GM18909 (cell line): ENCODE data around the gene PDAP1.
"Not testable (repeated sequence)": the region's sequence is repeated elsewhere in the genome, so short reads cannot be mapped to it uniquely, and the experiment has no call there.

Experiments used
- ATAC-seq: cut with Tn5 transposase; IDR thresholded peaks from one replicate; pipeline ENCODE4 v1.9.1; 2021; ENCODE audit warnings: mild to moderate bottlenecking; ENCODE audit not compliant: unreplicated experiment, poor library complexity

The PDAP1 gene

GRCh38 chr7:99428972-99429566, 20.7 kb upstream of the PDAP1 start:
- no peak for ATAC-seq

- ATAC-seq: no peak
Observed at GRCh38 chr7:99424932-99425730, 16.7 kb upstream of the PDAP1 start.

- no peak for ATAC-seq
Observed at GRCh38 chr7:99422625-99423024, 14.2 kb upstream of the PDAP1 start.

GRCh38 chr7:99422186-99422585, 13.8 kb upstream of the PDAP1 start:
- no peak for ATAC-seq

- no peak for ATAC-seq
Observed at GRCh38 chr7:99420986-99421385, 12.6 kb upstream of the PDAP1 start.

- no peak for ATAC-seq
Observed at GRCh38 chr7:99420213-99420612, 11.8 kb upstream of the PDAP1 start.

- no peak for ATAC-seq
Observed at GRCh38 chr7:99419323-99420021, 11.1 kb upstream of the PDAP1 start.

GRCh38 chr7:99418260-99418659, 9.9 kb upstream of the PDAP1 start:
- no peak for ATAC-seq

- not testable (repeated sequence) for ATAC-seq
Observed at GRCh38 chr7:99415513-99416127, 7.2 kb upstream of the PDAP1 start.

GRCh38 chr7:99410635-99411034, 2.2 kb upstream of the PDAP1 start:
- no peak for ATAC-seq

GRCh38 chr7:99409806-99410205, 1.4 kb upstream of the PDAP1 start:
- no peak for ATAC-seq

GRCh38 chr7:99409192-99409572, 785 bp upstream of the PDAP1 start:
- peak; percentile 5 for ATAC-seq

- peak; percentile 4 for ATAC-seq
Observed at GRCh38 chr7:99407872-99408378, 472 bp downstream of the PDAP1 start.

- no peak for ATAC-seq
Observed at GRCh38 chr7:99406557-99406956, 1.8 kb downstream of the PDAP1 start.

- no peak for ATAC-seq
Observed at GRCh38 chr7:99404977-99405320, 3.4 kb downstream of the PDAP1 start.

GRCh38 chr7:99404235-99404976, 4.0 kb downstream of the PDAP1 start:
- ATAC-seq: no peak

- no peak for ATAC-seq
Observed at GRCh38 chr7:99403764-99404163, 4.6 kb downstream of the PDAP1 start.

- no peak for ATAC-seq
Observed at GRCh38 chr7:99402854-99403253, 5.5 kb downstream of the PDAP1 start.

GRCh38 chr7:99399597-99399996, 8.8 kb downstream of the PDAP1 start:
- ATAC-seq: no peak

- no peak for ATAC-seq
Observed at GRCh38 chr7:99398891-99399445, 9.4 kb downstream of the PDAP1 start.
